Uterus (tissue), 2 donors: ENCODE data around the gene UGT2B28.
"Not testable (repeated sequence)": the region's sequence is repeated elsewhere in the genome, so short reads cannot be mapped to it uniquely, and the experiment has no call there.

Experiments
- CTCF ChIP-seq, 4 experiments: fragments of 200-600 bp in 2 of 4; fragments of 450-650 bp in 2 of 4; sonication (generic) in 2 of 4; IDR thresholded peaks; one replicate each; pipeline ENCODE4 v1.5.1; 2016 to 2019; ENCODE audit warnings: antibody characterized with exemption in 4 of 4, mild to moderate bottlenecking in 2 of 4, moderate library complexity in 1 of 4
- POLR2A ChIP-seq, 2 donors: fragments of 450-650 bp; IDR thresholded peaks; one replicate each; pipeline ENCODE4 v1.6.1; 2016; ENCODE audit warnings: antibody characterized with exemption in 2 of 2, mild to moderate bottlenecking in 1 of 2, moderate library complexity in 1 of 2

- TF ChIP-seq POLR2A, CTCF (IDR thresholded peaks at IDR 0.05): not testable (repeated sequence)
Measured at GRCh38 chr4:69250884-69251283, 29.4 kb upstream of the UGT2B28 start.
